Stomach smooth muscle (tissue), 2 donors: ENCODE measurements around the gene TRERF1.

Experiments
- H3K27ac ChIP-seq: one replicate; pipeline ENCODE4 v1.7.0; 2013; ENCODE audit warnings: mild to moderate bottlenecking, low read length, inconsistent platforms
- H3K27me3 ChIP-seq, 2 donors: one replicate each; pipeline ENCODE4 v1.7.0; 2013; ENCODE audit warnings: low read length in 2 of 2; ENCODE audit not compliant: insufficient read depth in 2 of 2, control insufficient read depth in 1 of 2
- H3K36me3 ChIP-seq, 2 donors: one replicate each; pipeline ENCODE4 v1.7.0; 2013; ENCODE audit warnings: low read length in 2 of 2; ENCODE audit not compliant: control insufficient read depth in 2 of 2, insufficient read depth in 2 of 2
- H3K4me1 ChIP-seq: one replicate; pipeline ENCODE4 v1.7.0; 2013; ENCODE audit warnings: low read length; ENCODE audit not compliant: control insufficient read depth, insufficient read depth
- H3K4me3 ChIP-seq, 2 donors: one replicate each; pipeline ENCODE4 v1.7.0; 2013; ENCODE audit warnings: low read length in 2 of 2
- H3K9ac ChIP-seq, 2 donors: one replicate each; pipeline ENCODE4 v1.7.0; 2013; ENCODE audit warnings: low read length in 2 of 2, mild to moderate bottlenecking in 1 of 2
- H3K9me3 ChIP-seq, 2 donors: one replicate each; pipeline ENCODE4 v1.7.0; 2013; ENCODE audit warnings: low read length in 2 of 2; ENCODE audit not compliant: control insufficient read depth in 2 of 2
- donor health status: healthy.
- donor health status: Pancreatic carcinoma.

The TRERF1 gene

GRCh38 chr6:42274898-42275297 is 176.8 kb downstream of the TRERF1 start:
- Histone ChIP-seq H3K27ac (no peak overlapping the region), H3K9me3 (no peaks in the 10 kb centered on the region), H3K36me3 (peaks cover 0 to 2% of the 10 kb centered on the region in 2 donors), H3K4me3 (no peak overlapping the region), H3K4me1 (peaks cover 29% of the 10 kb centered on the region), H3K9ac (no peak overlapping the region), H3K27me3 (no peaks in the 10 kb centered on the region)

GRCh38 chr6:42271834-42272805 is 179.6 kb downstream of the TRERF1 start:
- no peak overlapping the region for H3K4me3 ChIP-seq
- H3K9ac ChIP-seq = no peak overlapping the region

GRCh38 chr6:42269974-42270510 is 181.7 kb downstream of the TRERF1 start:
- no peaks in the 10 kb centered on the region for H3K27me3 ChIP-seq
- H3K4me3 ChIP-seq = no peak overlapping the region
- H3K9me3 ChIP-seq = no peaks in the 10 kb centered on the region
- peaks cover 7 to 9% of the 10 kb centered on the region in 2 donors for H3K36me3 ChIP-seq
- no peak overlapping the region for H3K9ac ChIP-seq
- H3K27ac ChIP-seq = no peak overlapping the region
- peaks cover 7% of the 10 kb centered on the region for H3K4me1 ChIP-seq

More at GRCh38 chr6:42271834-42272805, 179.6 kb downstream of the TRERF1 start:
- Histone ChIP-seq H3K9me3 (no peaks in the 10 kb centered on the region), H3K36me3 (peaks cover 7 to 9% of the 10 kb centered on the region in 2 donors), H3K27me3 (no peaks in the 10 kb centered on the region), H3K4me1 (peaks cover 16% of the 10 kb centered on the region), H3K27ac (no peak overlapping the region)

- no peaks in the 10 kb centered on the region for H3K27me3 ChIP-seq
- H3K4me3 ChIP-seq = no peak overlapping the region
- H3K9me3 ChIP-seq = no peaks in the 10 kb centered on the region
- peaks cover 9% of the 10 kb centered on the region for H3K4me1 ChIP-seq
- H3K9ac ChIP-seq = no peak overlapping the region
- H3K36me3 ChIP-seq = peaks cover 7 to 9% of the 10 kb centered on the region in 2 donors
- no peak overlapping the region for H3K27ac ChIP-seq
These were observed 182.2 kb downstream of the TRERF1 start for GRCh38 chr6:42269553-42269952.

- H3K4me1 ChIP-seq = peaks cover 11% of the 10 kb centered on the region
- H3K9ac ChIP-seq = no peak overlapping the region
- H3K27me3 ChIP-seq = no peaks in the 10 kb centered on the region
- no peak overlapping the region for H3K27ac ChIP-seq
- peaks cover 7 to 9% of the 10 kb centered on the region in 2 donors for H3K36me3 ChIP-seq
- no peaks in the 10 kb centered on the region for H3K9me3 ChIP-seq
- H3K4me3 ChIP-seq = no peak overlapping the region
These were observed 182.9 kb downstream of the TRERF1 start for GRCh38 chr6:42268835-42269204.

GRCh38 chr6:42268016-42268834 is 183.5 kb downstream of the TRERF1 start:
- Histone ChIP-seq H3K36me3 (peaks cover 7 to 9% of the 10 kb centered on the region in 2 donors), H3K27me3 (no peaks in the 10 kb centered on the region), H3K4me1 (peaks cover 11% of the 10 kb centered on the region), H3K9me3 (no peaks in the 10 kb centered on the region), H3K27ac (no peak overlapping the region), H3K9ac (no peak overlapping the region), H3K4me3 (no peak overlapping the region)

GRCh38 chr6:42266538-42266937 is 185.2 kb downstream of the TRERF1 start:
- no peak overlapping the region for H3K27ac ChIP-seq
- no peaks in the 10 kb centered on the region for H3K9me3 ChIP-seq
- no peak overlapping the region for H3K9ac ChIP-seq
- H3K36me3 ChIP-seq = peaks cover 7 to 11% of the 10 kb centered on the region in 2 donors
- H3K4me1 ChIP-seq = peaks cover 5% of the 10 kb centered on the region
- no peak overlapping the region for H3K4me3 ChIP-seq
- no peaks in the 10 kb centered on the region for H3K27me3 ChIP-seq

GRCh38 chr6:42264852-42265390 is 186.8 kb downstream of the TRERF1 start:
- H3K9me3 ChIP-seq = no peaks in the 10 kb centered on the region
- no peaks in the 10 kb centered on the region for H3K27me3 ChIP-seq
- H3K9ac ChIP-seq = no peak overlapping the region
- H3K4me1 ChIP-seq = peaks cover 5% of the 10 kb centered on the region
- no peak overlapping the region for H3K27ac ChIP-seq
- no peak overlapping the region for H3K4me3 ChIP-seq
- peaks cover 7 to 9% of the 10 kb centered on the region in 2 donors for H3K36me3 ChIP-seq

GRCh38 chr6:42264162-42264851 is 187.4 kb downstream of the TRERF1 start:
- Histone ChIP-seq H3K36me3 (peaks cover 4 to 7% of the 10 kb centered on the region in 2 donors), H3K27me3 (no peaks in the 10 kb centered on the region), H3K27ac (no peak overlapping the region), H3K4me1 (peaks cover 5% of the 10 kb centered on the region), H3K9ac (no peak overlapping the region), H3K4me3 (no peak overlapping the region), H3K9me3 (no peaks in the 10 kb centered on the region)
